Measurements from ENCODE around the gene NDUFS2. TPM values are rescaled to one million over a fixed set of nuclear protein-coding genes. Genes with fewer than 3 reads are reported as not detected.

The NDUFS2 gene
- total and polyA plus RNA-seq, 2 of the 8 experiments (the other 6 are each of a cell fraction or from before 2014, with no cell fraction given), result 95.1 to 113 TPM

- Histone ChIP-seq H2BK15ac (ENCODE audit: low read length) (no peak overlapping the region), H3K27me3 (replicated peaks in 1 of 4; ENCODE audit: control insufficient read depth in 3 of 4, extremely low read depth in 1 of 4, insufficient read depth in 3 of 4, low read length in 3 of 4) (no peaks in the 10 kb centered on the region), H3K4ac (replicated peaks; ENCODE audit: insufficient read length, low read depth, low read length) (no peak overlapping the region), H3K4me1 (replicated peaks in 1 of 4; ENCODE audit: control insufficient read depth in 3 of 4, insufficient read depth in 4 of 4, low read length in 3 of 4) (peaks cover 0 to 9% (median 0%) of the 10 kb centered on the region in 4 experiments; a peak in 3 of 7 replicates), H4K8ac (ENCODE audit: extremely low read depth, insufficient read depth, low read length) (no peak overlapping the region), H3K4me2 (ENCODE audit: insufficient read depth in 1 of 2, low read depth in 2 of 2, low read length in 2 of 2) (no peak overlapping the region), H3K79me1 (ENCODE audit: low read depth, low read length) (no peaks in the 10 kb centered on the region), H2BK20ac (ENCODE audit: low read length) (no peak overlapping the region), H3K14ac (ENCODE audit: insufficient read length) (no peak overlapping the region), H2BK120ac (replicated peaks; ENCODE audit: low read depth, low read length) (no peak overlapping the region), H4K91ac (replicated peaks; ENCODE audit: insufficient read length, low read length) (no peak overlapping the region), H3K56ac (replicated peaks; ENCODE audit: insufficient read length, low read depth, low read length) (no peak overlapping the region), H2BK12ac (ENCODE audit: low read depth, low read length) (no peak overlapping the region), H3K18ac (ENCODE audit: extremely low read depth, low read length) (no peak overlapping the region), H4K20me1 (replicated peaks in 1 of 2; ENCODE audit: control insufficient read depth in 1 of 2, insufficient read depth in 2 of 2, low read length in 2 of 2) (no peaks in the 10 kb centered on the region), H3K27ac (ENCODE audit: low read depth, low read length) (no peak overlapping the region), H4K5ac (ENCODE audit: insufficient read length, low read depth, low read length) (no peak overlapping the region), H3K36me3 (ENCODE audit: control insufficient read depth in 2 of 4, insufficient read depth in 4 of 4, low read length in 3 of 4) (no peaks in the 10 kb centered on the region), H2BK5ac (ENCODE audit: low read depth, low read length) (no peak overlapping the region), H3K9me3 (ENCODE audit: insufficient read depth in 2 of 2, low read depth in 1 of 2, low read length in 1 of 2) (no peaks in the 10 kb centered on the region), H2AFZ (ENCODE audit: low read length) (no peak overlapping the region), H2AK5ac (ENCODE audit: low read depth, low read length) (no peak overlapping the region), H3K4me3 (ENCODE audit: extremely low read depth in 1 of 4, insufficient read depth in 2 of 4, low read depth in 3 of 4, low read length in 4 of 4) (no peak overlapping the region), H3K9ac (replicated peaks in 1 of 4; ENCODE audit: extremely low read depth in 1 of 4, low read depth in 3 of 4, low read length in 3 of 4) (no peak overlapping the region), H3K79me2 (ENCODE audit: control insufficient read depth in 1 of 2, insufficient read depth in 2 of 2, low read length in 2 of 2) (no peaks in the 10 kb centered on the region), H3K23ac (ENCODE audit: insufficient read length) (no peak overlapping the region), H3K23me2 (ENCODE audit: low read depth, low read length) (no peaks in the 10 kb centered on the region; the same call in 1 of the 2 replicates)
- ChIA-PET POLR2A (ENCODE audit: partially characterized antibody) (interaction anchor here (0.9 to 2.9 kb wide), 5 partner anchors 9 to 257 kb away, joined by 3 to 14 read pairs (median 3); no protein-coding TSS in a partner anchor), CTCF (ENCODE audit: partially characterized antibody) (interaction anchor here (0.9 to 5.5 kb wide), 11 partner anchors 10 to 374 kb away, joined by 3 to 37 read pairs (median 6); partner anchors contain the start of genes NDUFS2 and PPOX)
- FAIRE-seq, result no peak
- 100% methylated on average over 1 of the region's 1 CpG; no CpG with 5 or more reads in 1 of the 2 experiments for WGBS, 2 experiments (ENCODE audit: extremely low coverage in 1 of 2, insufficient coverage in 1 of 2, insufficient read length in 1 of 2, insufficient replicate concordance in 2 of 2, low coverage in 1 of 2, low lambda C conversion rate in 2 of 2, missing lambda C conversion rate in 1 of 2)
- no peak for DNase-seq (ENCODE audit: low read depth in 1 of 2, low spot score in 2 of 2)
- no peak for TF ChIP-seq CBX5 (IDR thresholded peaks at IDR 0.05; ENCODE audit: low read depth, low read length)
- no peak for TF ChIP-seq CREB1 (IDR thresholded peaks at IDR 0.05)
- TF ChIP-seq TAF7 (optimal IDR thresholded peaks at IDR 0.05; ENCODE audit: borderline replicate concordance, low read depth, low read length), result no peak
- TF ChIP-seq TAF1 (IDR thresholded peaks at IDR 0.05; ENCODE audit: low read depth, low read length), result no peak
- no peak for TF ChIP-seq CBX8 (IDR thresholded peaks at IDR 0.05; ENCODE audit: borderline replicate concordance, low read depth, low read length)
- no peak for TF ChIP-seq TCF12 (IDR thresholded peaks at IDR 0.05; ENCODE audit: low read depth, low read length)
- no peak for TF ChIP-seq BRCA1 (IDR thresholded peaks at IDR 0.05; ENCODE audit: low read depth, low read length)
- TF ChIP-seq CHD1 (IDR thresholded peaks at IDR 0.05; ENCODE audit: low read depth, low read length), result no peak
- no peak for TF ChIP-seq YY1 (IDR thresholded peaks at IDR 0.05; ENCODE audit: low read depth, low read length)
- TF ChIP-seq, protein P1, sequence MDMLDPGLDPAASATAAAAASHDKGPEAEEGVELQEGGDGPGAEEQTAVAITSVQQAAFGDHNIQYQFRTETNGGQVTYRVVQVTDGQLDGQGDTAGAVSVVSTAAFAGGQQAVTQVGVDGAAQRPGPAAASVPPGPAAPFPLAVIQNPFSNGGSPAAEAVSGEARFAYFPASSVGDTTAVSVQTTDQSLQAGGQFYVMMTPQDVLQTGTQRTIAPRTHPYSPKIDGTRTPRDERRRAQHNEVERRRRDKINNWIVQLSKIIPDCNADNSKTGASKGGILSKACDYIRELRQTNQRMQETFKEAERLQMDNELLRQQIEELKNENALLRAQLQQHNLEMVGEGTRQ (IDR thresholded peaks at IDR 0.05; ENCODE audit: low read length), result no peak
- no peak for TF ChIP-seq POLR2AphosphoS5 (IDR thresholded peaks at IDR 0.05; ENCODE audit: low read depth, low read length)
- no peak for TF ChIP-seq ZNF274 (IDR thresholded peaks at IDR 0.05; ENCODE audit: borderline replicate concordance, extremely low read depth, low read length)
- no peak for TF ChIP-seq SP2 (IDR thresholded peaks at IDR 0.05; ENCODE audit: low read length)
- TF ChIP-seq MAX (IDR thresholded peaks at IDR 0.05), result no peak
- TF ChIP-seq HDAC6 (IDR thresholded peaks at IDR 0.05; ENCODE audit: low read depth, low read length), result no peak
Observed at GRCh38 chr1:161182214-161182613, 20.0 kb upstream of the NDUFS2 start.

Measured in H1 (cell line).